ENCODE measurements around the gene PIPOX.

PIPOX gene

DNA sequence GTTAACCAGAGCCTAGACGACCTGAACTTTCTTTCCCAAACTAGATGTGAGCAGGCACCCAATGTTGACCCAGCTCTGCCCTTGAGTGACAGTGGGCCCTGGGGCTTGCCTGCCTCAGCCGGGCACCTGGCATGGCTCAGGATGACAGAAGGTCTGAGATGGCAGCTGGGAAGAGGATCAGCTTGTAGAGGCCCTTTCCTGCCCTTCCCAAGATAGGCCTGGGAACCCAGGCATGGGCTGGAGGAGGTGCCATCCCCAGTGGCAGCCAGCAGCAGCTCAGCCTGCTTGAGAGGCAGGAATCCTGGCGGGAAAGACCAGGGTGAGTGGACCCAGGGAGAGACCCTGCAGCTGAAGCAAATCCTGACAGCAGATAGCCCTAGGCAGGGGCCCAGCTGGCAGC is 59.1 kb downstream of the PIPOX start:
- no peak for DNase-seq

DNA sequence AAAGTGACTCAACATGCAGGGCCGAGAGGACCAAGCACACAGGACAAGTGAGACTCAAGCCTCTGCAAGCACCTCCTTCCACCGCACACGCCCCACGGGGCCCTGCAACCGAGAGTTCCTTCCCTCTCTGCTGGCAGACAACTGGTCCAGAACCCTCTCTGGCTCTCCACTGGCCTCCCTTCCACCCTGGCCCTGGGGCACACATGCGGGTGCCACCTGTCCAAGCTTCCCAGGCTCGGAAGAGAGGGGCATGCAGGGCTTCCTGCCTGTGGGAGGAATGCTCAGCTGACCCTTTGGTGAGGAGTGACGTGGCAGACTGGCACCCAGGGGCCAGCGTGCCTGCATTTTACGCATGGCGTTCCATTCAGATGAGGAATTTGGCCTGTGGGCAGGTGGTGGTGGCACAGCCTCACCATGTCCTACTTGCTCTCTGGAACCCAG is 59.8 kb downstream of the PIPOX start:
- no peak for DNase-seq

DNA sequence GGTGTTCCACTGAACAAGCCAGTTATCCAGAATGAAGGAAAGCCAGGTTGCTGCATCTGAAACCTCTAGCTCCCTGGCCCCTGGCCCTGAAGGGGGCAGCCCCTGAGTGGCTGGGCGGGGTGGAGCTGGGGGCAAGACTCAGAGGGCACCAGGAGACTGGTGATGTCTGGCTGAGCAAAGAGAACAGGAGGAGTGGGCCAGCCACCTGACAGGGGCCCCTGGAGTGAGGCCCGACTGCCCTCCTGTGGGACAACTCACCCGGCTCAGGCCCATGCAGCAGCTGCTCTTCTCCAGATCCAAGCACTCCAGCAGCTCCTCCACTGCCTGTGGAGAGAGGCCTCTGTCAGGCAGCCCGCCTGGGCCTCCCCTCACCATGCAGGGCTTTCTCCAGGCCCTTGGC is 60.4 kb downstream of the PIPOX start:
- DNase-seq, result no peak
